ENCODE results near the gene NTNG2.
"Not testable (repeated sequence)": the region's sequence is repeated elsewhere in the genome, so short reads cannot be mapped to it uniquely, and the experiment has no call there.

Gene NTNG2

DNA sequence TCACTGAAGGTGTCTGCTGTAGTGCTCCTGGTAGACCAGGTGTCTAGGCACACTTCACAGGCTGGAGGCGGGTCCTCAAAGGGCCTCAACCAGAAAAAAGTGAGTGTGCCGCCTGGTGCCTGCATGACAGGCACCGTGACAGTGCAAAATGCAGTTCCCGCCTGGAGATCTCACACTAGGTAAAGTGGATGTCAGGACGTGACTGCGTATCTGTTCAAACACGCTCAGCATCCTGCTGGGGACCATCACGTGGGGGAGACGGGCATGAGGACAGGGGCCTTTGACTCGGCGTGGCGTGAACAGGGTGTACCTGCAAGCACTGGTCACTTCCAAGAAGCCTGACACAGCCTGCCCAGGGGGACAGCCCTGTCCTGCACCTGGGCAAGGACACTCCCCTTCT is 32.3 kb upstream of the NTNG2 start:
- no peaks in the 10 kb centered on the region for H3K9me3 ChIP-seq (ENCODE audit: insufficient read depth, low read depth, low read length)
- H3K4me3 ChIP-seq (ENCODE audit: low read length, poor library complexity, severe bottlenecking), result no peak overlapping the region
- TF ChIP-seq, protein P1, sequence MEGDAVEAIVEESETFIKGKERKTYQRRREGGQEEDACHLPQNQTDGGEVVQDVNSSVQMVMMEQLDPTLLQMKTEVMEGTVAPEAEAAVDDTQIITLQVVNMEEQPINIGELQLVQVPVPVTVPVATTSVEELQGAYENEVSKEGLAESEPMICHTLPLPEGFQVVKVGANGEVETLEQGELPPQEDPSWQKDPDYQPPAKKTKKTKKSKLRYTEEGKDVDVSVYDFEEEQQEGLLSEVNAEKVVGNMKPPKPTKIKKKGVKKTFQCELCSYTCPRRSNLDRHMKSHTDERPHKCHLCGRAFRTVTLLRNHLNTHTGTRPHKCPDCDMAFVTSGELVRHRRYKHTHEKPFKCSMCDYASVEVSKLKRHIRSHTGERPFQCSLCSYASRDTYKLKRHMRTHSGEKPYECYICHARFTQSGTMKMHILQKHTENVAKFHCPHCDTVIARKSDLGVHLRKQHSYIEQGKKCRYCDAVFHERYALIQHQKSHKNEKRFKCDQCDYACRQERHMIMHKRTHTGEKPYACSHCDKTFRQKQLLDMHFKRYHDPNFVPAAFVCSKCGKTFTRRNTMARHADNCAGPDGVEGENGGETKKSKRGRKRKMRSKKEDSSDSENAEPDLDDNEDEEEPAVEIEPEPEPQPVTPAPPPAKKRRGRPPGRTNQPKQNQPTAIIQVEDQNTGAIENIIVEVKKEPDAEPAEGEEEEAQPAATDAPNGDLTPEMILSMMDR (conservative IDR thresholded peaks at IDR 0.05; ENCODE audit: low read length), result no peak
- no peaks in the 10 kb centered on the region for H3K9me2 ChIP-seq (replicated peaks; ENCODE audit: low read depth, low read length)
- no peaks in the 10 kb centered on the region for H3K79me2 ChIP-seq (ENCODE audit: insufficient read depth, low read length)
- H3K4me2 ChIP-seq (ENCODE audit: low read depth, low read length, poor library complexity, severe bottlenecking), result no peak overlapping the region
- H3K9ac ChIP-seq (ENCODE audit: low read depth, low read length, poor library complexity, severe bottlenecking), result no peak overlapping the region
- no peak overlapping the region for H2AFZ ChIP-seq (ENCODE audit: low read length)
- no peaks in the 10 kb centered on the region for H3K27me3 ChIP-seq (ENCODE audit: insufficient read depth, low read length, poor library complexity, severe bottlenecking)
- no peaks in the 10 kb centered on the region for H3K4me1 ChIP-seq (ENCODE audit: insufficient read depth, low read length, poor library complexity, severe bottlenecking)
- no peaks in the 10 kb centered on the region for H3F3A ChIP-seq (ENCODE audit: low read depth)
- no peaks in the 10 kb centered on the region for H3K36me3 ChIP-seq (ENCODE audit: insufficient read depth, low read length)
- H4K20me1 ChIP-seq (ENCODE audit: insufficient read depth, low read length, poor library complexity, severe bottlenecking), result no peaks in the 10 kb centered on the region

- not testable (repeated sequence) for H4K20me1 ChIP-seq (ENCODE audit: insufficient read depth, low read length, poor library complexity, severe bottlenecking); H3K9ac ChIP-seq (ENCODE audit: low read depth, low read length, poor library complexity, severe bottlenecking); H3K4me1 ChIP-seq (ENCODE audit: insufficient read depth, low read length, poor library complexity, severe bottlenecking); H2AFZ ChIP-seq (ENCODE audit: low read length); H3K79me2 ChIP-seq (ENCODE audit: insufficient read depth, low read length); H3F3A ChIP-seq (ENCODE audit: low read depth); H3K9me2 ChIP-seq (replicated peaks; ENCODE audit: low read depth, low read length); H3K4me3 ChIP-seq (ENCODE audit: low read length, poor library complexity, severe bottlenecking); H3K9me3 ChIP-seq (ENCODE audit: insufficient read depth, low read depth, low read length); H3K36me3 ChIP-seq (ENCODE audit: insufficient read depth, low read length); H3K27me3 ChIP-seq (ENCODE audit: insufficient read depth, low read length, poor library complexity, severe bottlenecking); H3K4me2 ChIP-seq (ENCODE audit: low read depth, low read length, poor library complexity, severe bottlenecking)
These were observed 27.8 kb upstream of the NTNG2 start for GRCh38 chr9:132134085-132134484.

GRCh38 chr9:132135456-132135855 is 26.4 kb upstream of the NTNG2 start:
- H3K4me1 ChIP-seq (ENCODE audit: insufficient read depth, low read length, poor library complexity, severe bottlenecking), result no peaks in the 10 kb centered on the region
- H4K20me1 ChIP-seq (ENCODE audit: insufficient read depth, low read length, poor library complexity, severe bottlenecking), result no peaks in the 10 kb centered on the region
- H3K79me2 ChIP-seq (ENCODE audit: insufficient read depth, low read length), result no peaks in the 10 kb centered on the region
- H2AFZ ChIP-seq (ENCODE audit: low read length), result no peak overlapping the region
- H3K27me3 ChIP-seq (ENCODE audit: insufficient read depth, low read length, poor library complexity, severe bottlenecking), result no peaks in the 10 kb centered on the region
- no peaks in the 10 kb centered on the region for H3K9me2 ChIP-seq (replicated peaks; ENCODE audit: low read depth, low read length)
- H3K9me3 ChIP-seq (ENCODE audit: insufficient read depth, low read depth, low read length), result no peaks in the 10 kb centered on the region
- H3K9ac ChIP-seq (ENCODE audit: low read depth, low read length, poor library complexity, severe bottlenecking), result no peak overlapping the region
- H3K36me3 ChIP-seq (ENCODE audit: insufficient read depth, low read length), result no peaks in the 10 kb centered on the region
- TF ChIP-seq, protein P1 (conservative IDR thresholded peaks at IDR 0.05; ENCODE audit: low read length), result no peak
- TF ChIP-seq EZH2phosphoT487 (IDR thresholded peaks at IDR 0.05; ENCODE audit: borderline replicate concordance), result no peak
- H3K4me2 ChIP-seq (ENCODE audit: low read depth, low read length, poor library complexity, severe bottlenecking), result no peak overlapping the region
- H3K4me3 ChIP-seq (ENCODE audit: low read length, poor library complexity, severe bottlenecking), result no peak overlapping the region
- no peaks in the 10 kb centered on the region for H3F3A ChIP-seq (ENCODE audit: low read depth)

DNA sequence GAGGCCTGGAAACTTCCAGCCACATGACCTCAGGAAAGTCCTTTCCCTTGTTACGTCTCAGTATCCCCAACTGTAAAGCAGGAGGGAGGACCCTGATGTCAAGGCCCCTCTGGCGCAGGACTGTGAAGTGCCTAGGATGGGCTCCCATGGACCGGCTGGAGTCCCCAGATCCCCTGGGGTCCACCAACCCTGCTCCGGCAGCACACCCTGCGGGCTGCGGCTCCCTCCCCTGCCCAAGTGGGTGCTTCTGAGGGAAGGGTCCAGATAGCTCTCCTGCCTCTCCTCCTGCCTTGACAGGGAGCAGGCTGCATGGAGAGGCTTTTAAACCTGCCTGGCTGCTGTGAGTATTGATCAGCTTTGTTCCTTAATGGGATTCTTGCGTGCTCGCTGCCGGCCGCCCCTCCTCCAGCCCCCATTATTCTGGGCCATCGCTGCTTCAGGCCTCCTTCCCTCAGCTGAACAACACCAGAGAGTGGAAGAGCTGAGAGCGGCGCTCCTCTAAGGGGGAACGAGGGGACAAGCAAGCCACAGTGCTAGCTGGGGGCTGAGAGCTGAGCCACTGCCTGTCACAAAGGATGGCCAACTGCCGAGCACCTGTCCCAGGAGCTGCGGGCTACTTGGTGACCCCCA is 25.6 kb upstream of the NTNG2 start:
- Histone ChIP-seq H3K79me2 (ENCODE audit: insufficient read depth, low read length) (no peaks in the 10 kb centered on the region), H3F3A (ENCODE audit: low read depth) (no peaks in the 10 kb centered on the region), H3K27me3 (ENCODE audit: insufficient read depth, low read length, poor library complexity, severe bottlenecking) (no peaks in the 10 kb centered on the region), H3K36me3 (ENCODE audit: insufficient read depth, low read length) (no peaks in the 10 kb centered on the region), H3K4me2 (ENCODE audit: low read depth, low read length, poor library complexity, severe bottlenecking) (no peak overlapping the region), H2AFZ (ENCODE audit: low read length) (no peak overlapping the region), H3K4me1 (ENCODE audit: insufficient read depth, low read length, poor library complexity, severe bottlenecking) (no peaks in the 10 kb centered on the region), H3K4me3 (ENCODE audit: low read length, poor library complexity, severe bottlenecking) (no peak overlapping the region), H4K20me1 (ENCODE audit: insufficient read depth, low read length, poor library complexity, severe bottlenecking) (no peaks in the 10 kb centered on the region), H3K9me3 (ENCODE audit: insufficient read depth, low read depth, low read length) (no peaks in the 10 kb centered on the region), H3K9ac (ENCODE audit: low read depth, low read length, poor library complexity, severe bottlenecking) (no peak overlapping the region), H3K9me2 (replicated peaks; ENCODE audit: low read depth, low read length) (no peaks in the 10 kb centered on the region)
- TF ChIP-seq, protein P1 (conservative IDR thresholded peaks at IDR 0.05; ENCODE audit: low read length), result no peak
- TF ChIP-seq EZH2phosphoT487 (IDR thresholded peaks at IDR 0.05; ENCODE audit: borderline replicate concordance), result no peak

Data from Loucy (cell line).